Activated CD8-positive, alpha-beta memory T cell treated with anti-CD3 and anti-CD28 coated beads, Interleukin-2, amount 50 U/mL, for 1 hour (primary cell): Measurements from ENCODE around the gene TRAF7.
"Not testable (repeated sequence)": the region's sequence is repeated elsewhere in the genome, so short reads cannot be mapped to it uniquely, and the experiment has no call there.

Experiments
- DNase-seq: peaks from one replicate; pipeline ENCODE4 v3.0.0-alpha.2; 2020; ENCODE audit errors: extremely low read depth

The TRAF7 gene

GRCh38 chr16:2199621-2200139, 44.1 kb downstream of the TRAF7 start:
- no peak for DNase-seq

- no peak for DNase-seq
Observed at GRCh38 chr16:2200313-2200712, 44.7 kb downstream of the TRAF7 start.

GRCh38 chr16:2203119-2203688, 47.6 kb downstream of the TRAF7 start:
- DNase-seq = not testable (repeated sequence)

GRCh38 chr16:2204416-2205103, 49.0 kb downstream of the TRAF7 start:
- DNase-seq = no peak

- DNase-seq = peak; percentile 73
Observed at GRCh38 chr16:2205104-2205966, 49.8 kb downstream of the TRAF7 start, which contains the start of gene MLST8. TSS of gene MLST8 (plus strand) at chr16:2205454. CDS start at chr16:2206086, 632 bp downstream.

GRCh38 chr16:2205967-2206313, 50.4 kb downstream of the TRAF7 start:
- no peak for DNase-seq

- no peak for DNase-seq
Observed at GRCh38 chr16:2206420-2206779, 50.8 kb downstream of the TRAF7 start.

GRCh38 chr16:2206780-2207433, 51.3 kb downstream of the TRAF7 start:
- DNase-seq = no peak

GRCh38 chr16:2207872-2208271, 52.3 kb downstream of the TRAF7 start:
- no peak for DNase-seq

GRCh38 chr16:2208308-2208707, 52.7 kb downstream of the TRAF7 start:
- no peak for DNase-seq

- no peak for DNase-seq
Observed at GRCh38 chr16:2208772-2209171, 53.2 kb downstream of the TRAF7 start.

GRCh38 chr16:2209258-2210008, 53.9 kb downstream of the TRAF7 start:
- no peak for DNase-seq

GRCh38 chr16:2210009-2210332, 54.4 kb downstream of the TRAF7 start:
- DNase-seq = no peak

- no peak for DNase-seq
Observed at GRCh38 chr16:2210386-2211365, 55.1 kb downstream of the TRAF7 start, which contains the start of gene BRICD5. TSS of gene BRICD5 (minus strand) at chr16:2210863. CDS start at chr16:2210833, 30 bp downstream.

GRCh38 chr16:2211923-2212347, 56.4 kb downstream of the TRAF7 start:
- DNase-seq = no peak

GRCh38 chr16:2212362-2213324, 57.1 kb downstream of the TRAF7 start:
- no peak for DNase-seq

- DNase-seq = no peak
Observed at GRCh38 chr16:2213817-2214718, 58.5 kb downstream of the TRAF7 start.

GRCh38 chr16:2214719-2214968, 59.1 kb downstream of the TRAF7 start, which contains the start of gene PGP:
TSS of gene PGP (minus strand) at chr16:2214840. CDS start at chr16:2214777, 63 bp downstream.
- DNase-seq = no peak
